GM18951 (cell line): Measurements from ENCODE around the gene SCARB2.
A peak's percentile ranks its signal among the peaks of the same experiment; 100 is the strongest.

ENCODE experiments used
- POLR2A ChIP-seq: IDR thresholded peaks from 4 replicates; pipeline ENCODE4 v1.6.1; 2011; ENCODE audit warnings: mild to moderate bottlenecking; ENCODE audit not compliant: insufficient read length, insufficient read depth; ENCODE audit errors: extremely low read depth
- in situ Hi-C: fragments of 300-500 bp; cut with MboI; formaldehyde crosslinking; loops from one replicate; pipeline ENCODE4 v1.12.0; 2022; ENCODE audit warnings: low sequenced_read_pairs, mixed read lengths, inconsistent platforms; ENCODE audit not compliant: unreplicated experiment

SCARB2 gene

GRCh38 chr4:76179398-76180318 is 34.0 kb downstream of the SCARB2 start:
- in situ Hi-C loops = no loop called here
- TF ChIP-seq POLR2A = no peak

GRCh38 chr4:76178296-76178695 is 35.3 kb downstream of the SCARB2 start:
- no peak for TF ChIP-seq POLR2A
- in situ Hi-C loops = no loop called here

GRCh38 chr4:76177709-76178108 is 35.9 kb downstream of the SCARB2 start:
- in situ Hi-C loops = no loop called here
- no peak for TF ChIP-seq POLR2A

DNA sequence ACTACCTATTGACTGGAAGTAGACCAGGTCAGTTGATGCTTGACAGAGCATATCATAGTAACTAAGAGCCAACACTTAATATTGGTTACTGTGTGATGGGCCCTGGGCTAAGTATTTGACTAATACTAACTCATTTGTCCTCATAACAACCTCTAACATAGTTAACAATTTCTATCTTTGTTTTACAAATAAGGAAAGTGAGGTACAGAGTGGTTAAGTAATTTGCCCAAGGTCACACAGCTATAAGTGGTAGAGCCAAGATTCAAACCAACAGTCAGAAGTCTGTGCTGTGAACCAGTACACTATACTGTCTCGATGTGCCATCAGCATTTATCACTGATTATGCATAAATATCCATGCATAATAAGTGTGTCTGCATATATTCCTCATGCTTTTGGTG is 38.3 kb downstream of the SCARB2 start:
- in situ Hi-C loops = no loop called here
- no peak for TF ChIP-seq POLR2A

GRCh38 chr4:76174216-76174615 is 39.4 kb downstream of the SCARB2 start:
- in situ Hi-C loops = no loop called here
- no peak for TF ChIP-seq POLR2A

GRCh38 chr4:76168688-76169087 is 44.9 kb downstream of the SCARB2 start:
- TF ChIP-seq POLR2A = no peak
- in situ Hi-C loops = no loop called here

DNA sequence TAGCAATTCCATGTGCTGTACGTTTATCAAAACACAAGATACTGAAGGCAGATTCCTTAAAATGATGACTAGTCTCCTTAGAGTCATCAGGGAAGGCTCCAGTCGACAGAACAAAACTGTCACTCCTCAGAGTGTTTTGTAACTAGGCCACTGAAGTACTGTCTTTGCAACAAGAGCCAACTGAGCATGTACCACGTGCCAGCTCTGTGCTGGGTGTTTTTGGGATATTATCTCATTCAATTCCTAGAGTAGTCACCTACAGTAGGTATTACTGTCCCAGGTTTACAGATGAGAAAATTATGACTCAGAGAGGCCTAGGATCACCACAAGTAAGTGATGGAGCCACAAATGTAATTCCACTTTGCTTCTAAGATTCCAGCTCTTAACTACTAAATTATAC is 47.1 kb downstream of the SCARB2 start:
- no peak for TF ChIP-seq POLR2A
- in situ Hi-C loops = no loop called here

GRCh38 chr4:76160355-76160754 is 53.3 kb downstream of the SCARB2 start:
- in situ Hi-C loops = no loop called here
- no peak for TF ChIP-seq POLR2A

DNA sequence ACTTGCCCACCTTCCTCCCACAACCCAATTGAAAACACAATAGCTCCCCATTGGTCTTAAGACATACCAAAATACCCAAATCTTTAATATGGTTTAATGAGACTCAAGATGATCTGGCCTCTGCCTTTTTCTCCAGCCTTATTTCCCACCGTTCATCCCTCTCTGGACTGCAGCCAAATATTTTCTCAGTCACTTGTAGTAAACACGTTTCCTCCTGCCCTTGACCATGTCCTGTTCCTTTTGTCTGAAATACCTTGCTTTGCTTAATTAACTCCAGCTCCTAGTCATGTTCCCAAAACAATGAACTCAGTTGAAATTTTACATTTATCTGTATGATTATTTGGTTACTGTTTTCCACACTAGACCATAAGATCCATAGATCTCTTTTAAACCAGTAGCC is 57.0 kb downstream of the SCARB2 start:
- no peak for TF ChIP-seq POLR2A
- in situ Hi-C loops = no loop called here

DNA sequence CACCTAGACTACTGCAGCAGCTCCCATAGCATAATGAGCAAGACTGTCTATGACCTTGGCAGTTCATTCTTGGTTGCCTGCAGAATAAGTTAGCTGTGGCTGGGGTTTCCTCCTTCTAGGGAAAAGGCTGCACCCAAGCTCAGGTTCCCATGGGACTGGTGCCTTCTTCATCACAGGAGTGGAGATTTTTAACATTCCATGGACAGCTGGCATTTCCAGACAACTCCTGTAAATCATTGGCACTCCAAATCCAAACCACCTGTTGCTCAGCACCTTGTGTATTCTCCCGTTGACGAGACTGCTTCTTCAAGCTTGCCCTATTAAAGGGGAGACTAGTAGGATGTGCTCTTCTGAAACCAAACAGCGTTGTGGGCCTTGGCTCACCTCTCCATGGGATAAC is 57.6 kb downstream of the SCARB2 start:
- no peak for TF ChIP-seq POLR2A
- in situ Hi-C loops = no loop called here

DNA sequence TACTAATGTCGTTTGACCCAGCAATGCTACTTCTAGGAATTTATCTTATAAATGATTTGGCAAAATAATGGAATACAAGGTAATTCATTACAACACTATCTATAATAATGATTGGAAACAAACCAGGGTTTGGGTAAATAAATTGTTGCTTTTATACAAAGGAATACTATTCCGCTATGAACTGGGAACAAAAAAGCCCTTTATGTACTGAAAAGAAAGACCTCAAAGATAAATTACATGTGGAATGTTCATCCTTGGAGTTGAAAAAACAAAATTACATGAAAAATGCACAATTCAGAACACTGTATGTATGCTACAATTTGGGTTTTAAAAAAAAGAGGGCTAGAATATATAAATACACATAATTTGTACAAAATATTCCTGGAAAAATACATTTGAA is 60.3 kb downstream of the SCARB2 start:
- no peak for TF ChIP-seq POLR2A
- in situ Hi-C loops = no loop called here

GRCh38 chr4:76148142-76148865 is 65.3 kb downstream of the SCARB2 start, which contains the start of gene NUP54:
Gene NUP54, minus strand, starts transcription at chr4:76148397. Its CDS starts 23 bp downstream, at chr4:76148374.
- peak; percentile 80 for TF ChIP-seq POLR2A
- in situ Hi-C loops = no loop called here

DNA sequence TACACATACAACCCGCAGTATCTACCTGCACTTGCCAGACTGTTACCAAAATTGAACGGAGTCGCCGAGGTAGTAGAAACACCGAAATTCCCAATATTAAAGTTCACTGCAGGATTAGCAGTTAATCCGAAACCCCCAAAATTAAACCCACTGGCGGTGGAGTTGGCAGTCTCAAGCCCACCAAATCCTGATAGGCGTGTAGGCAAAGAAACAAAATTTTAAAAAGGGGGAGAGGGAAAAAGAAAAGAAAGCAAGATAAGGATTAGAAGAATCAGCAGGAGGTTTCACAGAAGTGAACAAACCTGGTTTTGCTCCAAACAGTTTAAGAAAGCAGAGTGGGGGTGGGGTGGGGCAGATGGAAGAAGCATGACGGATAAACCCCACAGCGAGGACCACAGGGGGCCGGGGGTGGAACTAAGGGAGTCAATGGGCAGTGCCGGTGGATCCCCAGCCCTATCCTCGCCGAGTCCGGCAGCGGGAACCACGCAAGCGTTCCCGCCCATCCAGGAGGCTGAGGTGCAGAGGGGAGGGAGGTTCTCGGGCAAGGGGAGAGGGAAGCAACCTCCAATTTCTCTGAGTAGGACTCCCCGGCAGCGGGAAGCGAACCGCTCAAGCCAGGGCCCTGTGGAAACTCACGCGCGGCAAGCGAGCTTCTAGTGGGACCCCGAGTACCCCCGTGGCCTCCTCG is 66.0 kb downstream of the SCARB2 start:
- in situ Hi-C loops = no loop called here
- TF ChIP-seq POLR2A = no peak
